Measurements from ENCODE around the gene TTC1. TPM values are rescaled to one million over a fixed set of nuclear protein-coding genes. Genes with fewer than 3 reads are reported as not detected.

The TTC1 gene
- 35.7 and 38.8 TPM in 2 replicates for total RNA-seq

GRCh38 chr5:160008877-160009590 is at the start of gene TTC1:
TTC1 (plus strand) TSS chr5:160009139; CDS start chr5:160010529, 1,390 bp downstream.

Other genes with a start within 250 kb of the TTC1 start
- gene ADRA1B, start 92.7 kb upstream of the TTC1 start, total RNA-seq, result 0.92 and 0.98 TPM in 2 replicates
- gene PWWP2A, start 110.3 kb downstream of the TTC1 start, total RNA-seq, result 12.4 and 13.3 TPM in 2 replicates
- 0.56 and 0.70 TPM in 2 replicates for gene FABP6, start 220.4 kb downstream of the TTC1 start, total RNA-seq

All from airway epithelial cell (primary cell).